BE2C (cell line): ENCODE data around the gene FIG4.

Experiments used
- DNase-seq: peaks from one replicate; pipeline ENCODE4 v3.0.0-alpha.2; 2020
- H3K27me3 ChIP-seq: fragments of 250-450 bp; sonication (Bioruptor Pico); 2 replicates; pipeline ENCODE4 v1.5.1; 2020; ENCODE audit warnings: mild to moderate bottlenecking
- H3K36me3 ChIP-seq: fragments of 250-450 bp; sonication (Bioruptor Pico); 2 replicates; pipeline ENCODE4 v1.5.1; 2020; ENCODE audit warnings: mild to moderate bottlenecking
- H3K4me1 ChIP-seq: fragments of 250-450 bp; sonication (Bioruptor Pico); 2 replicates; pipeline ENCODE4 v1.5.1; 2020
- H3K4me3 ChIP-seq: 2 replicates; pipeline ENCODE4 v1.5.1; 2011; ENCODE audit warnings: low read depth, low read length
- H3K9me3 ChIP-seq: fragments of 250-450 bp; sonication (Bioruptor Pico); 2 replicates; pipeline ENCODE4 v1.5.1; 2020
- TF ChIP-seq, protein P1 (sequence below): IDR thresholded peaks from 2 replicates; pipeline ENCODE4 v1.5.1; 2012; ENCODE audit warnings: mild to moderate bottlenecking, low read depth, low read length

FIG4 gene

DNA sequence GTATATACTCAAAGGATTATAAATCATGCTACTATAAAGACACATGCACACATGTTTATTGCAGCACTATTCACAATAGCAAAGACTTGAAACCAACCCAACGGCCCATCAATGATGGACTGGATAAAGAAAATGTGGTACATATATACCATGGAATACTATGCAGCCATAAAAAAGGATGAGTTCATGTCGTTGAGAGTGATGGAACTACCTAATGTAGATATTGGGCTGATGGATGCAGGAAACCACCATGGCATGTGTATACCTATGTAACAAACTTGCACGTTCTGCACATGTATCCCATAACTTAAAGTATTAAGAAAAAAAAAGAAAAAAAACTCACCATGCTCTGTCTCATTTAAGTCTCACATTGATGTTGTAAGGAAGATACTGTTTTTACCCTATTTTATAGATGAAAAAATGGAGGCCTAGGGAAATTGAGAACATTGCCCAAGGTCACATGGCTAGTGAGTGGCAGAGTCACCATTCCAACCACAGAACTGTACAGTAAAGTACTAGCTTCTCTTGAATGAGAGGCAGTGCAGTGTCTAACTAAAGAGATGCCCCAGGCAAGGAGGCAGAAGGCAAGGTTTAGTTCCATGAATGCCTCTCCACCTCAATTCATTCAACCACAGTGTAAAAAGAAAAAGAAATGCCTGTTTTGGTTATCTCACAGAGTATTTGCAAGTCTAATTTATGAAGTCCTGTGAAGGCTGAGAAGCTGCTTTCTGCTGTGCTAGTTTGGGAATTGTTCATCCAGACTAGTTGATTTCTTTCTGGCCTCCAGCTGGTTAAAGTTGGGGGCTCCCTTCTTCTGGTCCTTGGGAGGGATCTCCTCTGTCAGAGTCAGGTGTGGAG is 68.2 kb downstream of the FIG4 start:
- H3K36me3 ChIP-seq, result no peaks in the 10 kb centered on the region
- no peaks in the 10 kb centered on the region for H3K27me3 ChIP-seq
- no peaks in the 10 kb centered on the region for H3K9me3 ChIP-seq
- H3K4me3 ChIP-seq, result no peak overlapping the region
- DNase-seq, result no peak
- TF ChIP-seq, protein P1, sequence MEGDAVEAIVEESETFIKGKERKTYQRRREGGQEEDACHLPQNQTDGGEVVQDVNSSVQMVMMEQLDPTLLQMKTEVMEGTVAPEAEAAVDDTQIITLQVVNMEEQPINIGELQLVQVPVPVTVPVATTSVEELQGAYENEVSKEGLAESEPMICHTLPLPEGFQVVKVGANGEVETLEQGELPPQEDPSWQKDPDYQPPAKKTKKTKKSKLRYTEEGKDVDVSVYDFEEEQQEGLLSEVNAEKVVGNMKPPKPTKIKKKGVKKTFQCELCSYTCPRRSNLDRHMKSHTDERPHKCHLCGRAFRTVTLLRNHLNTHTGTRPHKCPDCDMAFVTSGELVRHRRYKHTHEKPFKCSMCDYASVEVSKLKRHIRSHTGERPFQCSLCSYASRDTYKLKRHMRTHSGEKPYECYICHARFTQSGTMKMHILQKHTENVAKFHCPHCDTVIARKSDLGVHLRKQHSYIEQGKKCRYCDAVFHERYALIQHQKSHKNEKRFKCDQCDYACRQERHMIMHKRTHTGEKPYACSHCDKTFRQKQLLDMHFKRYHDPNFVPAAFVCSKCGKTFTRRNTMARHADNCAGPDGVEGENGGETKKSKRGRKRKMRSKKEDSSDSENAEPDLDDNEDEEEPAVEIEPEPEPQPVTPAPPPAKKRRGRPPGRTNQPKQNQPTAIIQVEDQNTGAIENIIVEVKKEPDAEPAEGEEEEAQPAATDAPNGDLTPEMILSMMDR, result no peak
- no peaks in the 10 kb centered on the region for H3K4me1 ChIP-seq

DNA sequence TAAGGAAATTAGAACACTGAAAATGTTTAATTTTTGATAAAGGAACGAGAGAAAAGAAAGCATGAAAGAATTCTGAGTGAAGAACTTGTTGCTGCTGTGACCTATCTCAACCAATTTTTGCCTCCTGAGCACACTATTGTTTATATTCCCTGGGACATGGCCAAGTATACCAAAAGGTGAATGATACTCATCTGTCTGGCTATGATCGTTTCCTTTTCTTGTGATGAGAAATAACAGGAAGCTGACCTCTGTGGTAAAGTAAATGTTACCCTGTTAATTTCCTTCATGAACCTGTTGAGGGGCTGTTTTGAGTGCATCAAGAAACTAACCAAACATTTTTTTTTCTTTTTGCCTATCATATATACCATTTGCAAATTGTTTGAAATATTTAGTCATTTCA is 69.1 kb downstream of the FIG4 start:
- Histone ChIP-seq H3K36me3 (no peaks in the 10 kb centered on the region), H3K4me3 (no peak overlapping the region), H3K9me3 (no peaks in the 10 kb centered on the region), H3K4me1 (no peaks in the 10 kb centered on the region), H3K27me3 (no peaks in the 10 kb centered on the region)
- TF ChIP-seq, protein P1, result no peak
- no peak for DNase-seq

DNA sequence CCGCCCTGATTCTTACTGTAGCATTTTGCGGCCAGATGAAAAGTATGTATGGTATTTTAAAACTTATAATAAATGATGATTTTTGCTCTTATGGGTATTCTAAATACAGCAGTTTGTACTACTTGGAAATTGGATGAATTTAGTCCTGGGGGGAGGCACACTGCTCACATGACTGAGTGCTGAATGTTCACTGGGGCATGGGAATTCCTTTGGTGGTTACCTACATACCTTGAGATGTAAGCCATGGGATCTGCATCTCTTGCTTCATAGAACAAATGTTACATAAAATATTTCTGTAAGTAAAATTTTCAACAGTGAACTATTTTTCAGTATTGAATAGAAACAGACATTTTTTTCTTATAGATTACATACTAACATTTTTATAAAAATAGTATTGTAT is 71.1 kb downstream of the FIG4 start:
- DNase-seq, result no peak
- H3K27me3 ChIP-seq, result no peaks in the 10 kb centered on the region
- H3K4me1 ChIP-seq, result no peaks in the 10 kb centered on the region
- H3K36me3 ChIP-seq, result no peaks in the 10 kb centered on the region
- no peaks in the 10 kb centered on the region for H3K9me3 ChIP-seq
- TF ChIP-seq, protein P1, result no peak
- no peak overlapping the region for H3K4me3 ChIP-seq

DNA sequence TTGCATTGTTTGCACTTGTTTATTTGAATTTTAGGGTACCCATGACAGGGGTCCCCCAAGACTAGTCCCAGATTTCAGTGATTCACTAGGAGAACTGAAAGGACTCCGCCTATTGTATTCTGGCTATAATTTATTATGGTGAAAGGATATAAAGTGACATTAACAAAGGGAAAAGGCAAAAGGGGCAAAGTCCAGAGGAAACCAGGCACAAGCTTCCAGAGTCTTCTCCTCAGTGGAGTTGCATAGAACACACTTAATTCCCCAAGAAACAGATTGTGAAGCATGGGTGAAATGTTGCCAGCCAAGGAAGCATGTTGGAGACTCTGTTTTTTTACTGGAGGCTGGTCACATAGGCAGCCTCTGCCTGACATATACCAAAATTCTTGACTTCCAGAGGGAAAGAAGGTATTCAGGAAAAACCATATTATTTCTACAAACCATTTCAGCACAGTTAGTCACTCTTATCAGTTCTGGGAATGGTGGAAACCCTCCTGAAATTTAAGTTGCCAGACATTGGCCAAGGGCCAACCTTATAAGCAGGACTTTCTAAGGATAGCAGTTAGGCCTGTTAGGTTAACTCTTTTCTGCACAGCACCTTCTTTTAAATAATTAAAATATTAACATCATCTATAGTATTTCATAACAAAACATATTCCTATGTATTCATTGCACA is 71.8 kb downstream of the FIG4 start:
- no peak overlapping the region for H3K4me3 ChIP-seq
- H3K27me3 ChIP-seq, result no peaks in the 10 kb centered on the region
- H3K9me3 ChIP-seq, result no peaks in the 10 kb centered on the region
- TF ChIP-seq, protein P1, result no peak
- DNase-seq, result no peak
- H3K36me3 ChIP-seq, result no peaks in the 10 kb centered on the region
- H3K4me1 ChIP-seq, result no peaks in the 10 kb centered on the region

DNA sequence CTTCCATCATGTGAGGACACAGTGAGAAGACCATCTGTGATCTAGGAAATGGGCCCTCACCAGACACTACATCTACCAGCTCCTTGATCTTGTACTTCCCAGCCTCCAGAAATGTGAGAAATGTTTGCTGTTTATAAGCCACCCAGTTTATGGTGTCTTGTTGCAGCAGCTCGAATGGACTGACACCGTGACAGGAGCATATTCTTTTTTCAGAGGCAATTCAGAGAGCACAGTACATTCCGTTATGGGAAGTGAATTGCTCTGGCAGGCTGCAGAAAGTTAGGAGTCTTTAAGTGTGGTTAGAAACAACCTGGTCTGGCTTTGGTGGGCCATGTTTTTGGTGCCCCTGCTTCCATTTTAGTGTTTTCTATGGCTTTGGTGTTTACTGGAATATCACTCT is 75.1 kb downstream of the FIG4 start:
- no peaks in the 10 kb centered on the region for H3K4me1 ChIP-seq
- no peak overlapping the region for H3K4me3 ChIP-seq
- no peak for DNase-seq
- H3K27me3 ChIP-seq, result no peaks in the 10 kb centered on the region
- no peaks in the 10 kb centered on the region for H3K9me3 ChIP-seq
- no peaks in the 10 kb centered on the region for H3K36me3 ChIP-seq
- TF ChIP-seq, protein P1, result no peak

DNA sequence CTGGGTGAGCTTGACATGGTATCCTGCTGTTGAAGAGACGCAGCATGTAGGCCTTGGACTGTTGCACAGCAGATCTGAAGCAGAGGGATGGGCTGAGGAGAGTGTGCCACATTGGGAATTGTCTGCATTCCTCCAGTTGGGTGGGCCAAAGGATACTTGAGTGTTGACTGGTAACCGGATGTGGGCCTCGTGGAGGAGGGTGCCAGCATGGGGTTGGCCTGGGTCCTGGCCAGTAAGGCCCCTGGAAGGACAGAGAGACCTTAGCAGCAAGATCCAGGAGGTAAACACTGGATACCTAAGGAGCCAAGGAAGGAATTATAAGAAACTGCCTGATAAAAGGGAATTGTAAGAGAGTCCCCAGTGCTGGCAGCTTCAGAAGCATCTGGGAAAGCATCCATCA is 76.9 kb downstream of the FIG4 start:
- TF ChIP-seq, protein P1, result no peak
- H3K9me3 ChIP-seq, result no peaks in the 10 kb centered on the region
- H3K27me3 ChIP-seq, result no peaks in the 10 kb centered on the region
- DNase-seq, result no peak
- no peak overlapping the region for H3K4me3 ChIP-seq
- no peaks in the 10 kb centered on the region for H3K4me1 ChIP-seq
- H3K36me3 ChIP-seq, result no peaks in the 10 kb centered on the region
